WERI-Rb-1 (cell line): Measurements from ENCODE around the gene OXLD1.

ENCODE experiments used
- DNase-seq: peaks from one replicate; pipeline ENCODE4 v3.0.0-alpha.2; 2020
- H3K27ac ChIP-seq: fragments of 250-450 bp; sonication (Bioruptor Pico); 2 replicates; pipeline ENCODE4 v1.5.1; 2020; ENCODE audit warnings: mild to moderate bottlenecking, moderate library complexity
- H3K27me3 ChIP-seq: fragments of 250-450 bp; sonication (Bioruptor Pico); 2 replicates; pipeline ENCODE4 v1.5.1; 2021; ENCODE audit warnings: mild to moderate bottlenecking, low read depth, moderate library complexity; ENCODE audit not compliant: insufficient read depth, severe bottlenecking
- H3K36me3 ChIP-seq: fragments of 250-450 bp; sonication (Bioruptor Pico); 2 replicates; pipeline ENCODE4 v1.5.1; 2020; ENCODE audit warnings: mild to moderate bottlenecking, moderate library complexity
- H3K4me3 ChIP-seq: 2 replicates; pipeline ENCODE4 v1.5.1; 2011; ENCODE audit warnings: low read depth, mild to moderate bottlenecking, control low read depth, low read length
- H3K9me3 ChIP-seq: fragments of 250-450 bp; sonication (Bioruptor Pico); 2 replicates; pipeline ENCODE4 v1.5.1; 2021; ENCODE audit warnings: mild to moderate bottlenecking, moderate library complexity; ENCODE audit not compliant: severe bottlenecking
- CTCF ChIP-seq: IDR thresholded peaks from 2 replicates; pipeline ENCODE4 v1.5.1; 2011; ENCODE audit warnings: low read depth, mild to moderate bottlenecking, control low read depth, inconsistent platforms, low read length

OXLD1 gene

GRCh38 chr17:81696218-81696941 lies 30.0 kb upstream of the OXLD1 start:
- no peak overlapping the region; the same call in 1 of the 2 replicates for H3K27ac ChIP-seq
- no peak for DNase-seq
- peaks cover 96% of the 10 kb centered on the region for H3K36me3 ChIP-seq
- H3K27me3 ChIP-seq, result no peaks in the 10 kb centered on the region
- TF ChIP-seq CTCF, result no peak
- H3K4me3 ChIP-seq, result no peak overlapping the region
- H3K9me3 ChIP-seq, result no peaks in the 10 kb centered on the region

GRCh38 chr17:81695801-81696200 lies 29.4 kb upstream of the OXLD1 start:
- Histone ChIP-seq H3K4me3 (no peak overlapping the region), H3K36me3 (peaks cover 96% of the 10 kb centered on the region), H3K27ac (no peak overlapping the region), H3K27me3 (no peaks in the 10 kb centered on the region), H3K9me3 (no peaks in the 10 kb centered on the region)
- no peak for DNase-seq
- TF ChIP-seq CTCF, result no peak

GRCh38 chr17:81695211-81695610 lies 28.8 kb upstream of the OXLD1 start:
- Histone ChIP-seq H3K4me3 (no peak overlapping the region), H3K36me3 (peaks cover 97% of the 10 kb centered on the region)
- no peak for TF ChIP-seq CTCF

GRCh38 chr17:81694810-81695209 lies 28.4 kb upstream of the OXLD1 start:
- H3K27me3 ChIP-seq, result no peaks in the 10 kb centered on the region
- no peak for TF ChIP-seq CTCF
- H3K4me3 ChIP-seq, result no peak overlapping the region
- no peak overlapping the region for H3K27ac ChIP-seq
- no peaks in the 10 kb centered on the region for H3K9me3 ChIP-seq
- DNase-seq, result no peak
- peaks cover 99% of the 10 kb centered on the region for H3K36me3 ChIP-seq

More at GRCh38 chr17:81695211-81695610, 28.8 kb upstream of the OXLD1 start:
- H3K27ac ChIP-seq, result no peak overlapping the region
- no peaks in the 10 kb centered on the region for H3K9me3 ChIP-seq
- DNase-seq, result no peak
- H3K27me3 ChIP-seq, result no peaks in the 10 kb centered on the region

- H3K9me3 ChIP-seq, result no peaks in the 10 kb centered on the region
- no peak overlapping the region for H3K27ac ChIP-seq
- peaks cover 99% of the 10 kb centered on the region for H3K36me3 ChIP-seq
- no peak overlapping the region for H3K4me3 ChIP-seq
- peak; percentile 50 for TF ChIP-seq CTCF
- no peaks in the 10 kb centered on the region for H3K27me3 ChIP-seq
- DNase-seq, result no peak
These were observed 27.3 kb upstream of the OXLD1 start for GRCh38 chr17:81693509-81694210.
